Measurements from ENCODE around the gene PCDHA7.
"Not testable (repeated sequence)": the region's sequence is repeated elsewhere in the genome, so short reads cannot be mapped to it uniquely, and the experiment has no call there.

PCDHA7 gene

DNA sequence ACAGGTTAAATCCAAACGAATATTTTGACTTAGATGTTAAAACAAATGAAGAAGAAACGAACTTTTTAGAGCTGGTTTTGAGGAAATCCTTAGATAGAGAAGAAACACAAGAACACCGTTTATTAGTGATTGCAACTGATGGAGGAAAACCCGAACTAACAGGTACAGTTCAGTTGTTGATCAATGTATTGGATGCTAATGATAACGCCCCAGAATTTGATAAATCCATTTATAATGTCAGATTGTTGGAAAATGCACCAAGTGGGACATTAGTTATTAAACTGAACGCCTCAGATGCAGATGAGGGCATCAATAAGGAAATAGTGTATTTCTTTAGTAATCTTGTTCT is 11.8 kb upstream of the PCDHA7 start:
- no peak for DNase-seq

- not testable (repeated sequence) for DNase-seq
Measured at GRCh38 chr5:140822969-140823368, 11.1 kb upstream of the PCDHA7 start.

DNA sequence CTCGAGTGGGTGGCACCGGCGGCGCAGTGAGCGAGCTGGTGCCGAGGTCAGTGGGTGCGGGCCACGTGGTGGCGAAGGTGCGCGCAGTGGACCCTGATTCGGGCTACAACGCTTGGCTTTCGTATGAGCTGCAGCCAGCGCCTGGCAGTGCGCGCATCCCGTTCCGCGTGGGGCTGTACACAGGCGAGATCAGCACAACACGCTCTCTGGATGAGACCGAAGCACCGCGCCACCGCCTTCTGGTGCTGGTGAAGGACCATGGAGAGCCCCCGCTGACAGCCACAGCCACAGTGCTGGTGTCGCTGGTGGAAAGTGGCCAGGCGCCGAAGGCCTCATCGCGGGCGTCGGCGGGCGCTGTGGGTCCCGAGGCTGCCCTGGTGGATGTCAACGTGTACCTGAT is 10.6 kb upstream of the PCDHA7 start:
- no peak for DNase-seq

DNA sequence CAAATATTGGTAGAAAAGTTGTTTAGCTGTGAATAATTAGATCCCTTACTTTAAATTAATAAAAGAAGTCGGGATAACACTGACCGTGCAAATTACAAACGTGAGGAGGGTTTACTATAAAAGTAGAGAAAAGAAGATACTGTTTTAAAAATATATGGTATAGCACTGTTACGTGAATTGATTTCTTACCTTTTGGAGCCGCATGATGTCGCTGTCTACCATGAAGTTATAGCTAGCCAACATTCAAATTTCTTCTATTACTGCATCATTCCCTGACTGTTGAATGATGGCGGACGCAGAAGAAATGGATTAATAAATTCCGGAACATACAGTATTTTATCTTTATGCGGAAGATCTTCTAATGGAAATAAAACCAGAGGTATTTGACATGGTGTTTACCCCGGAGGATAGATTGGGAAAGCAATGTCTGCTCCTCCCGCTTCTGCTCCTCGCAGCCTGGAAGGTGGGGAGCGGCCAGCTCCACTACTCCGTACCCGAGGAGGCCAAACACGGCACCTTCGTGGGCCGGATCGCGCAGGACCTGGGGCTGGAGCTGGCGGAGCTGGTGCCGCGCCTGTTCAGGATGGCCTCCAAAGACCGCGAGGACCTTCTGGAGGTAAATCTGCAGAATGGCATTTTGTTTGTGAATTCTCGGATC is 6.2 kb upstream of the PCDHA7 start, which contains the start of gene PCDHA6:
PCDHA6 (plus strand) TSS at position 257 of the 658 bp plus-strand sequence; CDS start at position 389, 132 bp downstream.
- no peak for DNase-seq

- DNase-seq = no peak
Measured at GRCh38 chr5:140828362-140828737, 5.7 kb upstream of the PCDHA7 start.

DNA sequence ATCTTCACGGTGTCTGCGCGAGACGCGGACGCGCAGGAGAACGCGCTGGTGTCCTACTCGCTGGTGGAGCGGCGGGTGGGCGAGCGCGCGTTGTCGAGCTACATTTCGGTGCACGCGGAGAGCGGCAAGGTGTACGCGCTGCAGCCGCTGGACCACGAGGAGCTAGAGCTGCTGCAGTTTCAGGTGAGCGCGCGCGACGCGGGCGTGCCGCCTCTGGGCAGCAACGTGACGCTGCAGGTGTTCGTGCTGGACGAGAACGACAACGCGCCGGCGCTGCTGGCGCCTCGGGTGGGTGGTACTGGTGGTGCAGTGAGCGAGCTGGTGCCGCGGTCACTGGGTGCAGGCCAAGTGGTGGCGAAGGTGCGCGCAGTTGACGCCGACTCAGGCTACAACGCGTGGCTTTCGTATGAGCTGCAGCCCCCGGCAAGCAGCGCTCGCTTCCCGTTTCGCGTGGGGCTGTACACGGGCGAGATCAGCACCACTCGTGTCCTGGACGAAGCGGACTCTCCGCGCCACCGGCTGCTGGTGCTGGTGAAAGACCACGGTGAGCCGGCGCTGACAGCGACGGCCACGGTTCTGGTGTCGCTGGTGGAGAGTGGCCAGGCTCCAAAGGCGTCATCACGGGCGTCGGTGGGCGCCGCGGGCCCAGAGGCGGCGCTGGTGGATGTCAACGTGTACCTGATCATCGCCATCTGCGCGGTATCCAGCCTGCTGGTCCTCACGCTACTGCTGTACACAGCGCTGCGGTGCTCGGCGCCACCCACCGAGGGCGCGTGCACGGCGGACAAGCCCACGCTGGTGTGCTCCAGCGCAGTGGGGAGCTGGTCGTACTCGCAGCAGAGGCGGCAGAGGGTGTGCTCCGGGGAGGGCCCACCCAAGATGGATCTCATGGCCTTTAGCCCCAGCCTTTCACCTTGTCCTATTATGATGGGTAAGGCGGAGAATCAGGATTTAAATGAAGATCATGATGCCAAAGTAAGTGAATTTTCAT is 4.3 kb upstream of the PCDHA7 start:
- DNase-seq = not testable (repeated sequence)

- DNase-seq = not testable (repeated sequence)
Measured at GRCh38 chr5:140834439-140835008, 455 bp downstream of the PCDHA7 start.

GRCh38 chr5:140835622-140836510 is 1.8 kb downstream of the PCDHA7 start:
- DNase-seq = no peak

GRCh38 chr5:140840978-140841962 is 7.2 kb downstream of the PCDHA7 start, which contains the start of gene PCDHA8:
Gene PCDHA8, plus strand, starts transcription at chr5:140841187. Its CDS starts 135 bp downstream, at chr5:140841322.
- DNase-seq = peak; percentile 23

DNA sequence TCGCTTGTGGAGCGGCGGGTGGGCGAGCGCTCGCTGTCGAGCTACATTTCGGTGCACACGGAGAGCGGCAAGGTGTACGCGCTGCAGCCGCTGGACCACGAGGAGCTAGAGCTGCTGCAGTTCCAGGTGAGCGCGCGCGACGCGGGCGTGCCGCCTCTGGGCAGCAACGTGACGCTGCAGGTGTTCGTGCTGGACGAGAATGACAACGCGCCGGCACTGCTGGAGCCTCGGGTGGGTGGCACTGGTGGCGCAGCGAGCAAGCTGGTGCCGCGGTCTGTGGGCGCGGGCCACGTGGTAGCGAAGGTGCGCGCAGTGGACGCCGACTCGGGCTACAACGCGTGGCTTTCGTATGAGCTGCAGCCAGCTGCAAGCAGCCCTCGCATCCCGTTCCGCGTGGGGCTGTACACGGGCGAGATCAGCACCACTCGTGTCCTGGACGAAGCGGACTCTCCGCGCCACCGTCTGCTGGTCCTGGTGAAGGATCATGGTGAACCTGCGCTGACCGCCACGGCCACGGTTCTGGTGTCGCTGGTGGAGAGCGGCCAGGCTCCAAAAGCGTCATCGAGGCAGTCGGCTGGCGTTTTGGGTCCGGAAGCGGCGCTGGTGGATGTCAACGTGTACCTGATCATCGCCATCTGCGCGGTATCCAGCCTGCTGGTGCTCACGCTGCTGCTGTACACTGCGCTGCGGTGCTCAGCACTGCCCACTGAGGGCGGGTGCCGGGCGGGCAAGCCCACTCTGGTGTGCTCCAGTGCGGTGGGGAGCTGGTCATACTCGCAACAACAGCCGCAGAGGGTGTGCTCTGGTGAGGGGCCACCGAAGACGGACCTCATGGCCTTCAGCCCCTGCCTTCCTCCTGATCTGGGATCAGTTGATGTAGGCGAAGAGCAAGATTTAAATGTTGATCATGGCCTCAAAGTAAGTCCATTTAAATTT is 9.0 kb downstream of the PCDHA7 start:
- no peak for DNase-seq

DNA sequence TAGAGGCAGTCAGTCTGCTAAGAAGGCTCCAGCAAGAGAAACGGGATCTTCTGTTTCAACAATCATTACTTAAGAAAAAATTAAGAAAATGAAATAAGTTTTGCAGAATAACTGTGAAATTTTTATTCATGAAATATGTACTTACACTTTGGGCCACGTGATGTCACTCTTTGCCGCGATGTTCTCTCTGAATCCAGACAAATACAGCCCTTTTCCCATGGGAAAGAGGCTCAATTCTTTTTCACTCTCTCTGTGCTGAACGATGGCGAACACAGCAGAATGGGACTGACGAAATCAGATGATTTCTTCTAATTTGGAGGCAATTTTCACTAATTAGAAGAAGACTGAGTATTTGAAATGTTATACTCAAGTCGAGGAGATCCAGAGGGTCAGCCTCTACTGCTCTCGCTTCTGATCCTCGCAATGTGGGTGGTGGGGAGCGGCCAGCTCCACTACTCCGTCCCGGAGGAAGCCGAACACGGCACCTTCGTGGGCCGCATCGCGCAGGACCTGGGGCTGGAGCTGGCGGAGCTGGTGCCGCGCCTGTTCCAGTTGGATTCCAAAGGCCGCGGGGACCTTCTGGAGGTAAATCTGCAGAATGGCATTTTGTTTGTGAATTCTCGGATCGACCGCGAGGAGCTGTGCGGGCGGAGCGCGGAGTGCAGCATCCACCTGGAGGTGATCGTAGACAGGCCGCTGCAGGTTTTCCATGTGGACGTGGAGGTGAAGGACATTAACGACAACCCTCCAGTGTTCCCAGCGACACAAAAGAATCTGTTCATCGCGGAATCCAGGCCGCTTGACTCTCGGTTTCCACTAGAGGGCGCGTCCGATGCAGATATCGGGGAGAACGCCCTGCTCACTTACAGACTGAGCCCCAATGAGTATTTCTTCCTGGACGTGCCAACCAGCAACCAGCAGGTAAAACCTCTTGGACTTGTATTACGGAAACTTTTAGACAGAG is 14.4 kb downstream of the PCDHA7 start, which contains the start of gene PCDHA9:
PCDHA9 (plus strand) TSS at position 244 of the 964 bp plus-strand sequence; CDS start at position 358, 114 bp downstream.
- not testable (repeated sequence) for DNase-seq

DNA sequence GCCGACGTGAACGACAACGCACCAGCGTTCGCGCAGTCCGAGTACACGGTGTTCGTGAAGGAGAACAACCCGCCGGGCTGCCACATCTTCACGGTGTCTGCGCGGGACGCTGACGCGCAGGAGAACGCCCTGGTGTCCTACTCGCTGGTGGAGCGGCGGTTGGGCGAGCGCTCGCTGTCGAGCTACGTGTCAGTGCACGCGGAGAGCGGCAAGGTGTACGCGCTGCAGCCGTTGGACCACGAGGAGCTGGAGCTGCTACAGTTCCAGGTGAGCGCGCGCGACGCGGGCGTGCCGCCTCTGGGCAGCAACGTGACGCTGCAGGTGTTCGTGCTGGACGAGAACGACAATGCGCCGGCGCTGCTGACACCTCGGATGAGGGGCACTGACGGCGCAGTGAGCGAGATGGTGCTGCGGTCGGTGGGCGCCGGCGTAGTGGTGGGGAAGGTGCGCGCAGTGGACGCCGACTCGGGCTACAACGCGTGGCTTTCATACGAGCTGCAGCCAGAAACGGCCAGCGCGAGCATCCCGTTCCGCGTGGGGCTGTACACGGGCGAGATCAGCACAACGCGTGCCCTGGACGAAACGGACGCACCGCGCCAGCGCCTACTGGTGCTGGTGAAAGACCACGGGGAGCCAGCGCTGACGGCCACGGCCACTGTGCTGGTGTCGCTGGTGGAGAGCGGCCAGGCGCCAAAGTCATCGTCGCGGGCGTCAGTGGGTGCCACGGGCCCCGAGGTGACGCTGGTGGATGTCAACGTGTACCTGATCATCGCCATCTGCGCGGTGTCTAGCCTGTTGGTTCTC is 16.0 kb downstream of the PCDHA7 start:
- DNase-seq = not testable (repeated sequence)

GRCh38 chr5:140855772-140856674 is 22.0 kb downstream of the PCDHA7 start, which contains the start of gene PCDHA10:
Gene PCDHA10, plus strand, starts transcription at chr5:140855897. Its CDS starts 152 bp downstream, at chr5:140856049.
- DNase-seq = no peak

DNA sequence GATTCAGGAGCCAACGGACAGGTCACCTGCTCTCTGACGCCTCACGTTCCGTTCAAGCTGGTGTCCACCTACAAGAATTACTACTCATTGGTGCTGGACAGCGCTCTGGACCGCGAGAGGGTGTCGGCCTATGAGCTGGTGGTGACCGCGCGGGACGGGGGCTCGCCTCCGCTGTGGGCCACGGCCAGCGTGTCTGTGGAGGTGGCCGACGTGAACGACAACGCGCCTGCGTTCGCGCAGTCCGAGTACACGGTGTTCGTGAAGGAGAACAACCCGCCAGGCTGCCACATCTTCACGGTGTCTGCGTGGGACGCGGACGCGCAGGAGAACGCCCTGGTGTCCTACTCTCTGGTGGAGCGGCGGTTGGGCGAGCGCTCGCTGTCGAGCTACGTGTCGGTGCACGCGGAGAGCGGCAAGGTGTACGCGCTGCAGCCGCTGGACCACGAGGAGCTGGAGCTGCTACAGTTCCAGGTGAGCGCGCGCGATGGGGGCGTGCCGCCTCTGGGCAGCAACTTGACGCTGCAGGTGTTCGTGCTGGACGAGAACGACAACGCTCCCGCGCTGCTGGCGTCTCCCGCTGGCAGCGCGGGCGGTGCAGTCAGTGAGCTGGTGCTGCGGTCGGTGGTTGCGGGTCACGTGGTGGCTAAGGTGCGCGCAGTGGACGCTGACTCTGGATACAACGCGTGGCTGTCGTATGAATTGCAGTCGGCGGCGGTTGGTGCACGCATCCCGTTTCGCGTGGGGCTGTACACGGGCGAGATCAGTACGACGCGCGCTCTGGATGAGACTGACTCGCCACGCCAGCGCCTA is 23.3 kb downstream of the PCDHA7 start:
- DNase-seq = no peak

GRCh38 chr5:140857987-140858240 is 23.8 kb downstream of the PCDHA7 start:
- DNase-seq = no peak

Data from NK-92 treated with Interleukin-12 subunit alpha and Interleukin-12 subunit beta, amount 100 ng/mL, for 24 hours (cell line).